HG03378 (cell line): ENCODE results near the gene APAF1.
A peak's percentile ranks its signal among the peaks of the same experiment; 100 is the strongest.

Experiments
- ATAC-seq: cut with Tn5 transposase; IDR thresholded peaks from one replicate; pipeline ENCODE4 v1.9.1; 2021; ENCODE audit warnings: mild to moderate bottlenecking, moderate library complexity; ENCODE audit not compliant: unreplicated experiment

APAF1 gene

DNA sequence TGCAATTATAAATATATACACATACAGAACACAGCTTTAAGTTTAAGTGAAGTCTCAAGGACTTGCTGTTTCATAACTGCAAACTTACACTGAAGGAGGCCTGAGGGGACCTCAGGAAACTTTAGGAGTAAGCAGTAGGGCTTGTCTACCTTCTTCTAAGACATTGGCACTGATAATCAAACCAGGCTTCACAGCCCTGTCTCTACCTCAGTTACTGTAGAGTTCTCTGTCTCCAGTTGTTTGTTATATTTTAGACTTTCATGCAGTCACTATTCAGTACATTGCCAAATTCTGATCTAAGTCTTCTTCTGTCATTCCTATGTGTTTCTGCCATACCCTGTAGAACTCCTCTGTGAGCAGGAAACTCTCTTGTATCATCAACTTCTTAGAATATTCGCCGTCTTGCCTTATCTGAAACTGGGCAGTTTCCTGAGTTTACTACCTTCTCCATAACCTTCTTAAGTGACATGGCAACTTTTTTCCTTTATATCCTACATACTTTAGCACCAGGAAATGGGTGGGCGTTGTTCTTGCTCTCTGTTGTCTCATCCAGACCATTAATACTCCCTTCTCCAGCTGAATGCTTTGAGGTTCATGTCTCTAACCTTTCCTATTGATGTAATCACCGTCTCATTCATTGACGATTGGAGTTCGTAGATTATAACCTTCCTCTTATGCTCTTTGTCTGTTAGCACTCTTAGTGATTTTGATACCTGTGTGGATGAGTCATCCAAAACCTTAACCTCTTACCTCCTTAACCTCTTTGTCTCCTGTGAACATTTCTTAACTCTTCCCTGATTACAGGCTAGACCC is 11.4 kb downstream of the APAF1 start:
- ATAC-seq: no peak

DNA sequence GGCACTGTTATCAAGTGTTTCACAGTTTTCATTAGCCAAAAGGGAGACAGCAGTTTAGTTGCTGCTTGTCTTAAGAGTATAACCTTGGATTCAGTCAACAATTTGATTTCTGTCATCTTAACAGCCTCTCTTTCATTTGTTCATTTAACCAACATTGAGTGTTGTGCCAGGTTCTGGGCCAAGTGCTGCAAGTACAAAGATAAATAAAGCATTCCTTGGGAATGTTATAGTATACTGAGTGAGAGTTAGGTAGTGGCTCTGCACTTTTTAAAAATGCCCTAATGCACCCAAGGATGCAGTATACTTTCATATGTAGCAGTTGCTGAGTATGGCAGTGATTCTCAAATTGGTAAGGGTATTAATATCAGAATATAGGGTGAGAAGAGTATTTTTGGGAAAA is 15.4 kb downstream of the APAF1 start:
- ATAC-seq: no peak

DNA sequence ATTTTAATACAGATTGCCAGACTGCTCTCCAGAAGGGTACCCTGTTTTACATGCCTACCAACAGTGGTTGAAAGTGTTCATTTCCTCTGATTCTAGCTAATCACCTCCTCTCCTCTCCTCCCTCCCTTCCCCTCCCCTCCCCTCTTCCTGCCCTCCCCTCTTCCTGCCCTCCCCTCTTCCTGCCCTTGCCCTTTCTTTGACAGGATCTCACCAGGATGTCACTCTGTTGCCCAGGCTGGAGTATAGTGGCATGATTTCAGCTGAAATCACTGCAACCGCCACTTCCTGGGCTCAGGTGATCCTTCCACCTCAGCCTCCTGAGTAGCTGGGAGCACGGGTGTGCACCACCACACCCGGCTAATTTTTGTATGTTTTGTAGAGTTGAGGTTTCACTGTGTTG is 24.7 kb downstream of the APAF1 start:
- ATAC-seq: no peak

DNA sequence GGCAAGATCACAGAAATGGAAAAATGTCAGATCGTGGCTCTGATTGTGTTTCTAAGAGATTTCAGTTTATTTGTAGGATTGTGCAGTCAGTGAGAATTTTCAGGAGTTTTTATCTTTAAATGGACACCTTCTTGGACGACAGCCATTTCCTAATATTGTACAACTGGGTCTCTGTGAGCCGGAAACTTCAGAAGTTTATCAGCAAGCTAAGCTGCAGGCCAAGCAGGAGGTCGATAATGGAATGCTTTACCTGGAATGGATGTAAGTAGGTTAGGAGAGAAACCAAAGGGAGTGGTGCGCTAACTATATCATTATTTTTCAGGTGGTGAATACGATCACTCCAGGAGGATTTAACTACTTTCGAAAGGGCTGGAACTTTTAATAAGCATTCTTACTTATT is 26.4 kb downstream of the APAF1 start:
- no peak for ATAC-seq

DNA sequence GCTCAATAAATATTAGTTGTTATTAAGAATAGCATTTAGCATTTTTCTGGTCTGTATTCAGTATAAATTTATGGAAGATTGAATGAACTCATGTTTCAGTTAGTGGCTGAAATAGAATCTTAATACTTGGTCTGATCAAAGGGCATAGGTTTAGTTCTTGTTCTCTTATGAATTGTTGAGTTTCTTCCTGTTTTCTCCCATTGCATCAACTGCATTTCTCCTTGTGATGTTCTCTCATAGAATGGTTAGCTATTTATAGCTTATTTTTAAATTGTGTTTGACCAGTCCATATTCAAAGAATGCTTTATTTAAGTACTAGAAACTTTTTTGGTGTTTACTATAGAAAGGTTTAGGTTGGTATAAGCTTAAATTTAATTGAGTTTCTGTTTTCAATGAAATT is 29.8 kb downstream of the APAF1 start:
- ATAC-seq: no peak

DNA sequence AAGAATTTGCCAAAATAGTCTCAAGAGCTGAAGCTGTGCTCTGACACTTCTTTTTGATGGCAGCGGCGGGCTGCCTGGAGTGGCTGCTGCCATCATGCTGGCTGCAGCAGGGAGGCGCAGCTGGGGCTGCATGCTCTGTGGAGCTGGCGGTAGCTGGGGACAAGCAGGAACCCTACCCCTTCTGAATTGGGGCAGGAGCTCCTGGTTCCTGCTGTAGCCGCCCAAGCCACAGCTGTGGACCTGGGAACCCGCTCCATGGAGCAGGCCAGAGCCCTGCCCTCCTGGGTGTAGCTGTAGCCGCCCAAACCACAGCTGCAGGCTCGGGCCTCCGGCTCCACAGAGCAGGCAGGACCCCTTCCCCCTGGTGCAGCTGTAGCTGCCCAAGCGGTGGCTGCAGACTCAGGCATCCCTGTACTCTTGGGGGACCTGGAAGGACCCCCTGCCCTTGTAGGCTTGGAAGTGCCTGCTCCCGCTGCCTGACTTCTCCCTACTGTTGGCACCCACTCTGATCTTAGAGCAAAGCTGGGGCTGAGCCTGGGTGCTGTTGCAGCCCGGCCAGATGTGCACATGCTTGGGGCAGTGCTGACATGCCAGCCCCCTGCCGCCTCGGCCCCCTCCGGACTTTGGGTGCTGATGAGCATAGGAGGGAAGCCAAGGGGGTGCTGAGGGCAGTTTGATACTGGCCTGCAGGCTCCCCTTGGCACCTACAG is 33.3 kb downstream of the APAF1 start:
- ATAC-seq: no peak

DNA sequence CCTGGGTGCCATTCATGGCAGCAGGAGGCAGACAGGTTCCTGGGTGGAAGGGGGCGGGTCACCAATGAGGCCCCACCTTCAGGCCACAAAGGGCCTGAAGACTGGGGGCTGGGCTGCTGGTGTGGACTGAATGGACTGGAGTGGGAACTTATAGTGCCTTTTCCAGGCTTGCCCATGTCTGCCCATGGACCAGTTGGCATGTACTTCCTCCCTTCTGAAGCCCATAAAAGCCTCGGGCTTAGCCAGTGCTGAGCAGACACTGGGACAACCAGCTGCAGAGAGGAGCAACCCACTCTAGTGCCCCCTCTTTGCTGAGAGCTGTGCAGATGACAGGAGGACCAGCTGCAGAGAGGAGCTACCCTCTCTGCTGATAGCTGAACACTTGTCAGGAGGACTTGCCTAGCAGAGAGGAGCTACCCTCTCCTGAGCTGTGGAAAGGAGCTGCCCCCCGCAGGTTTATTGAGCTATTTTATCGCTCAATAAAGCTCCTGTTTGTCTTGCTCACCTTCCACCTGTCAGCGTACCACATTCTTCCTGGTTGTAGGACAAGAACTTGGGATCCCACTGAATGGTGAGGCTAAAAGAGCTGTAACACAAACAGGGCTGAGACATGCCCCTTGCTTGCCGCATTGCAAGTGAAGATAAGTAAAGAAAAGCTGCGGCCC is 34.0 kb downstream of the APAF1 start:
- no peak for ATAC-seq

DNA sequence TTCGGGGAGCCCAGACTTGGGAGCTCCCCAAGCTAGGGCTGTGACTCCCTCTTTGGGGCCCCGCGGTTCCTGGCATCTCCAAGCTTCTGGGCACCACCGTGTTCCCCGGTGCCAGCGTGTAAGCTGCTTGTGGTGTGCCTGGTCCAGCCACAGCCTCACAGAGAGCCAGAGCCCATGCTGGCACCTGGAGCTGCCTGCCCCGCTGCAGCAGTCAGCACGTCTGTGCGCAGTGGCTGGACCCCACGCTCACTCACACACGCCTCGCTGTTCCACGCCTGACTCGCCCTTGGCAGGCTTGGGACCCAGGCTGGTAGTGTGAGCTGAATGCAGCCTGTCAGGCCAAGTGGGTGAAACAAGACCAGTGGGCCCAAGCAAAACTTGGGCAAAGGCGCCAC is 34.5 kb downstream of the APAF1 start:
- no peak for ATAC-seq

DNA sequence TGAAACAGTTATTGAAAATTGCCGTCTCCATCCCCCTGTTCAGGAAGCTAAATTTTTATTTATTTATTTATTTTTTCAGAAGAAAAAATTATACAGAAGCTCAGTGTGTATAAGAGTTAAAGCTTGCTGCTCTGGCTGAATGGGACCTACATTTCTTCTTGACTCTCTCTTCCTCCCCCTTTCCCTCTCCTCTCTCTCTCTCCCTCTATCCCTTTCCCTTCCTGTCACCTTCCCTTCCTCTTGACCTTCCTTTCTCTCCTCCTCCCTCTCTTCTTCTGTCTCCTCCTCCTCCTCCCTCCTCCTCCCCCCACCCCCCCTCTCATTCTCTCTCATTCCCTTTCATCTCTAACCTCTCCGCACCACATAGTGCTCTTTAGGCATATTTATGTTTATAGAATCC is 39.1 kb downstream of the APAF1 start:
- ATAC-seq: no peak

DNA sequence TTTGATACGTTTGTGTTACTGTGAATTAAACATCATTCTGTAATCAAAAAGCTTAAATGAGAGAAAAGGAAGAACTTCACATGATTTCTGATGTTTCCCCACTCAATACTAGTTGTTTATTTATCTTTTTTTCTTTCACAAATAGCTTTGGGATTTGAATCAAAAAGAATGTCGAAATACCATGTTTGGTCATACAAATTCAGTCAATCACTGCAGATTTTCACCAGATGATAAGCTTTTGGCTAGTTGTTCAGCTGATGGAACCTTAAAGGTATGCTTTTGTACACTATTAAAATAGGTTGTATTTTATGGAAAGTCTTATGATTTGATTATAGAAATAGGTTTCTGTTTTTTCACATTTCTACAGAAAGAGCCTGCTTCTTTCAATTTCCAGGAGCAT is 41.5 kb downstream of the APAF1 start:
- no peak for ATAC-seq

DNA sequence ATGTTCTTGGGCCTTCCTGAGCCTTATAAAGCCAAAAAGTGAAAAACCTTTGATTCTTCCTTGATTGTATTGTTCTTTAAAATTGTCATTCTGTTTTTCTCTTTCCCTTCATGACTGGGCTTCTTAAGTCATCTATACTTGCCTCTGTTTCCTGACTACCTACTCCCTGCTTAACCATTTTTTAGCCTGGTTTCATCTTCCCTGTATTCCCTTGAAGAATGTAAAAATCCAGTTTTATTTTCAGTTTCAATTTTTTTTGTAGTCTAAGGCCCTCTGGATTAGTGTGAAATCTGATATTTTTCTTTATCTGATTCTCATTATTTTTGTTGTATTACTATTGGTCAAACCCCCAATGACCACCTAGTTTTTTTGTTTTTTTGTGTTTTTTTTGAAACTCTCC is 46.3 kb downstream of the APAF1 start:
- ATAC-seq: no peak

DNA sequence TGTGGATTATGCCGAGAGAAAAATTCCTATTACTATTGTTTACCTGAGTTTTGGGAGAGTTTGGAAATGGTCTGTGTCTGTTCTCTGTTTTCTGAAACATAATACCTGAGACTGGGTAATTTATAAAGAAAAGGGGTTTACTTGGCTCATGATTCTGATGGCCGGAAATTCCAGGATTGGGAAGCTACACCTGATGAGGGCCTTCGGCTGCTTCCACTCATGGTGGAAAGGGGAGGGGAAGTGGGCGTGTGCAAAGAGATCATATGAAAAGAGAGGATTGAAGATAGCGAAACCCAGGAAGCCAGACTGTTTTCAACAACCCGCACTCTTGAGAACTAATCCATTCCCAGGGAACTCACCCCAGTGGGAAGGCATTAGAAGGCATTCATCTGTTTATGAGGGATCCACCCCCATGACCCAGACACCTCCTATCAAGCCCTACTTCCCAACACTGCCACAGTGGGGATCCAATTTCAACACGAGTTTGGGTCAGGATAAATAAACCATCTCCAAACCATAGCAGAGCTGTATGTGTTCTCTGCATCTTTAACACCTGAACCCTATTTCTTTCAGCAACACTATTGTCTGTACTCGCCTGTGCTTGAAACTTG is 51.1 kb downstream of the APAF1 start:
- ATAC-seq: no peak

DNA sequence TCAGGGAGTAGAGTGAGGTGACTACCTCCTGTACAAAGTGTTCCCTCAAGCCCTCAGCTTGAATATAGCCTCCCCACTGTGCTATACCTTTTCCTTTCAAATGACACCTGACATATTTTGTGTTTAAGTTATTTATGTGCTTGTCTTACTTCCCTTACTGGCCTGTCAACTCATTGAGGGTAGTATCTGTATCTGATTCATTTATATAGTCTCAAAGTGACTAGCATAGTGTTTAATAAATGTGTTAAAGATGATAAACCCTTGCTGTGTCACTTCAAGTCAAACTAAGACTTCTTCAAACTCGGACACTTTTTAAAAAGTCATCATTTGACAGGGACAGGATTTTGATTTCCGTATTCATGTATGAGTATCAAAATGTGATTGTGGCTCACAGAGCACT is 52.1 kb downstream of the APAF1 start:
- no peak for ATAC-seq

DNA sequence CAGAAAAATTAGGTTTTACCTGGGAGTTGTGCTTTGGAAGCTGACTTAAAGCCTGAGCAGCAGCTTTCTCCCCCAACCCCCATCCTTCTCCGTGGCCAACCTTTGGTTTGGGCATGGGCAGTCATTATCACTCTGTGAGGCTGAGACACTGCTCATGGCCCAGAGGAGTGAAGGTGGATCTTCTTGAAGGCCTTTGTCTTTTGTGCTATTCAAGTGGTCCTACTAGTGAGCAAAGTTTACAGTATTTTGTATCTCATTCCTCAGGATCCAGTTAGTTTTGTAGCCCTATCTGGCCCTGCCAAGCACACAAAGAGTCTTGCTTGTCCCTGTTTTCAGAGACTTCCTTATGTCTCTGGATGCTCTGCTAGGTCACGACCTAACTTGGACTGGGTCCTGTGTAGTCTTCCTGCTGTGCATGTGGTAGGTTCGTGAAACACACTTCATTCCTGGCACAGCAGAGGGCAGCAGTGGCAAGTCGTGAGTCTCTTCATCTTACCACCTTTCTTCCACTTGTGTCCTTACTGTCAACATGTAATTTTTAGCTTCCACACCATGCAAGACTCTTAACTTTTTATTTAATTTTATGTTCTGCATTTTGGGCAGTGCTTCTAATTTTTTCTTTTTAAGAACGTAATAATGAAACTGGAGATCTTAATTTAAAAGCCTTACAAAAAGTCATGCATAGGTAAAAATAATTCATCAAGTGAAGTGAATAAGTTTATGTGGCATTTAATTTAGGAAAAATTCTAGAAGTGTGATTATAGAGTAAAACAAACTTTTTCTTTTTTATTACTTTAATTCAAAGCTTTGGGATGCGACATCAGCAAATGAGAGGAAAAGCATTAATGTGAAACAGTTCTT is 53.7 kb downstream of the APAF1 start:
- ATAC-seq: peak; percentile 93

DNA sequence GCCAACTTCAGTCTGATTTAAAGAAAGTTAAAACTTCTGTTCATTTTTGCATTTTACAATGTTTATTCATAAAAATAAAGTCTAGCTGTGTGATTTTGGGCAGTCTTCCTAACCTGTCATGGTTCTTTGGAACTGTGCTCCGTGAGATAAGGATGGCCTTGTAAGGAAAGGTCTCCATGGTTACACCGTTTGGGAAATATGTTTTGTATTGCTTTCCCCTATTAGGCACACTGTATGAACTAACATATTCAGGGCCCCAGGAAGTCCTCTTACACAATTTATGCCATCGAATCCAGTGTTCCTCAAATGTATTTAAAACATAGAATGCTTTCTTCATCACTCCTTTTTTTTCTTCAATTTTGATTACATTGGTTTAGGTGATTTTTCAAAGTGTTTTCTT is 54.5 kb downstream of the APAF1 start:
- no peak for ATAC-seq

DNA sequence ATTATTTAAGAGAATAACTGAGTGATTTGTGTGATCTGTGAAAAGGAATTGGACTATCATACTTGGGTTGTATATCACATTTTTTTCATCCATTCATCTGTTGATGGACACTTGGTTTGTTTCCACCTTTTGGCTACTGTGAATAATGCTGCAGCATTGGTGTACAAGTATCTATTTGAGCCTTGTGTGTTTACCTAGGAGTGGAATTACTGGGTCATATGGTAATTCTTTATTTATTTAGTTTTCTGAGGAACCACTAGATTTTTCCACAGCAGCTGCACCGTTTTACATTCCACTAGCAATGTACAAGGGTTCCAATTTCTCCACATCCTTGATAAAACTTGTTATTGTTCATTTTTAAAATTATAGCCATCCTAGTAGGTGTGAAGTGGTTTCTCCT is 56.1 kb downstream of the APAF1 start:
- ATAC-seq: no peak

DNA sequence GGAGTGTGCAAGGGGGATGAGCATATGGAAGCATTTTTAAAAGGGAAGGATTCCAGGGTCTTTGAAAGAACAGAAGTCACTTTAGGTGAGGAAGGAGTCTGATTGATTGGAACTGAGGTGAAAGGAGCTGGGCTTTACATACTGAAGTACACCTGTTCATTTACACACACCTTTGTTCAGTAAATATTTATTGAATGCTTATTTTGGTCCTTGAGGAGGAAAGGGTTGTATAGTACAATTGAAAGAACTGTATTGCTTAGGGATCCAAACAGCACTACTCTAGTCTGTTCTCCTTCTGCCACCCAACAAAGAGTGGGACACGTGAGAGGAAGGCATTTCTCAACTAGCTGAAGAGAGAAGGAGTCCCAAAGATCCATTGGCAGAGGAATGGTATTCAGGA is 63.9 kb downstream of the APAF1 start:
- no peak for ATAC-seq

DNA sequence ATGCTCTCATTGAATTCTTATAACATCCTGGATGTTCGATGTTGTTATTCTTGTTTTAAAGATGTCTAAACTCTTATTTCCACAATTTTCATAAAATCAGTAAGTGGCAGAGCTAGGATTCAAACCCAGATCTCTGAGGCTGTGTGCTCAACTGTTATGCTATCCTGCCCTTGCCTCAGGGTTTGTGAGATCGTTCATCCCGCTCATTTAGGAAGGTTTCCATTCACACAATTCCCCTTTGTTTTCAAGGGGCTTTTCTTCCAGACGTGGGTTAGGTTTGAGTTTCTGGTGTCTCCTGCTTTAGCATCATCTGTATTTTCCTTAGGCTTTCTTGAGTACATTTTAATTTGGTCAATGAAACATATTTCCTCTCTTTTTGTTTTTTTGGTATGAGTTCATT is 69.3 kb downstream of the APAF1 start:
- no peak for ATAC-seq

DNA sequence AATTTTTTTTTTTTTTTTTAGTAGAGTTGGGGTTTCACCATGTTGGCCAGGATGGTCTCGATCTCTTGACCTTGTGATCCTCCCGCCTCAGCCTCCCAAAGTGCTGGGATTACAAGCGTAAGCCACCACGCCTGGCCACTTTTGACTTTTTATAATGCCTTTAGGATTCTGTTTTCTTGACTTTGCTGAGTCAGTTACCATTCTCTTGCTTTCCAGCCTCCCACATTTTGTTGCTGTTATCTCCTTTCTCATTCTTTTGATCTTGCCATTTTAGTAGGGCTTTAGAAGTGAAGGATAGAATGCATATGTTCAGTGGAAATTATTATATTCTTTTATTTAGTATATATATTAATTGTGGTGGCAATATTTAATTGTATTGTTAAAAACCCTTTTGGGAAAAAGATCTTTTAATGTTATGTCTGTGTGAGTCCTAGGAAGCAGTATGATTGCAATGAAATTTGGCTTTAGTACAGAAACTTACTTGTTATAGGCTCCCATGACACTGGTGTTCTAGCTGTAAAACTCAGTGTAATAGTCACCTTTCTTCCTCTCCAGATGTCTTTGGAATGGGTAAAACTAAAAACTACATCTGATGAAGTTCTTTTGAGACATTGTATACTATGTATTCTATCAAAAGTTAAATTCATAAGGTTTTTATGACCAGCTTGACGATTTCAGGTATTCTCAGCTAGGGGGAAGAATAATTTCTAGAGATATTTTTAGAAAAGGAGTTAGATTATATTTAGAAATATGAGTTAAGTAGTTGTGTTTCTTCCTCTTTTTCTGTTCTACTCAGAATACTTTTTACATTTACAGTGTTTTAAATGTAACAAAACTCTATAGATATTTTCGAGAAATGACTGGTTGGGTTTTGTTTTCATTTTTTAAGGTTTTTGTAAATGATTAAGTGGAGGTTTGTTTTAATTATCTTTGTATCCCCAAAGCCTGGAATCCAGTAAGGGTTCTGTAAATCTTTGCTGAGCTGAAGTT is 74.7 kb downstream of the APAF1 start:
- ATAC-seq: peak; percentile 56
